OCI-LY1 (cell line): ENCODE data around the gene RNU1-4.
"Not testable (repeated sequence)": the region's sequence is repeated elsewhere in the genome, so short reads cannot be mapped to it uniquely, and the experiment has no call there.

Experiments used
- EZH2 ChIP-seq: fragments of 200-600 bp; sonication (generic), shearing (Covaris generic); IDR thresholded peaks from 2 replicates; pipeline ENCODE4 v1.8.0; 2017; ENCODE audit warnings: borderline replicate concordance, mixed run types, mild to moderate bottlenecking, antibody characterized with exemption, low read length, moderate library complexity, mixed read lengths
- TF ChIP-seq, protein P1 (sequence below): fragments of 200-600 bp; sonication (generic), shearing (Covaris generic); IDR thresholded peaks from 2 replicates; pipeline ENCODE4 v1.5.1; 2017; ENCODE audit warnings: mild to moderate bottlenecking, antibody characterized with exemption, low read length, moderate library complexity, mixed read lengths

- TF ChIP-seq, protein P1, sequence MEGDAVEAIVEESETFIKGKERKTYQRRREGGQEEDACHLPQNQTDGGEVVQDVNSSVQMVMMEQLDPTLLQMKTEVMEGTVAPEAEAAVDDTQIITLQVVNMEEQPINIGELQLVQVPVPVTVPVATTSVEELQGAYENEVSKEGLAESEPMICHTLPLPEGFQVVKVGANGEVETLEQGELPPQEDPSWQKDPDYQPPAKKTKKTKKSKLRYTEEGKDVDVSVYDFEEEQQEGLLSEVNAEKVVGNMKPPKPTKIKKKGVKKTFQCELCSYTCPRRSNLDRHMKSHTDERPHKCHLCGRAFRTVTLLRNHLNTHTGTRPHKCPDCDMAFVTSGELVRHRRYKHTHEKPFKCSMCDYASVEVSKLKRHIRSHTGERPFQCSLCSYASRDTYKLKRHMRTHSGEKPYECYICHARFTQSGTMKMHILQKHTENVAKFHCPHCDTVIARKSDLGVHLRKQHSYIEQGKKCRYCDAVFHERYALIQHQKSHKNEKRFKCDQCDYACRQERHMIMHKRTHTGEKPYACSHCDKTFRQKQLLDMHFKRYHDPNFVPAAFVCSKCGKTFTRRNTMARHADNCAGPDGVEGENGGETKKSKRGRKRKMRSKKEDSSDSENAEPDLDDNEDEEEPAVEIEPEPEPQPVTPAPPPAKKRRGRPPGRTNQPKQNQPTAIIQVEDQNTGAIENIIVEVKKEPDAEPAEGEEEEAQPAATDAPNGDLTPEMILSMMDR: not testable (repeated sequence)
- not testable (repeated sequence) for TF ChIP-seq EZH2
These were observed 29.9 kb downstream of the RNU1-4 start for GRCh38 chr1:16770139-16770759.
